Superior temporal gyrus (tissue), 1 donor: ENCODE measurements around the gene APCDD1L.
"Not testable (repeated sequence)": the region's sequence is repeated elsewhere in the genome, so short reads cannot be mapped to it uniquely, and the experiment has no call there.

Experiments used
- DNase-seq: peaks from one replicate; pipeline ENCODE4 v3.0.0-alpha.2; 2016; ENCODE audit errors: extremely low spot score

APCDD1L gene

GRCh38 chr20:58514321-58515232 lies 622 bp downstream of the APCDD1L start:
- DNase-seq, result no peak

- DNase-seq, result no peak
Measured at GRCh38 chr20:58513580-58514285, 1.5 kb downstream of the APCDD1L start.

- DNase-seq, result no peak
Measured at GRCh38 chr20:58512808-58513552, 2.2 kb downstream of the APCDD1L start.

GRCh38 chr20:58511861-58512260 lies 3.3 kb downstream of the APCDD1L start:
- no peak for DNase-seq

- no peak for DNase-seq
Measured at GRCh38 chr20:58511364-58511763, 3.8 kb downstream of the APCDD1L start.

- no peak for DNase-seq
Measured at GRCh38 chr20:58510921-58511320, 4.3 kb downstream of the APCDD1L start.

- DNase-seq, result no peak
Measured at GRCh38 chr20:58508762-58509395, 6.3 kb downstream of the APCDD1L start.

- not testable (repeated sequence) for DNase-seq
Measured at GRCh38 chr20:58506999-58507398, 8.2 kb downstream of the APCDD1L start.

GRCh38 chr20:58504566-58504965 lies 10.6 kb downstream of the APCDD1L start:
- DNase-seq, result no peak

- DNase-seq, result no peak
Measured at GRCh38 chr20:58503668-58504067, 11.5 kb downstream of the APCDD1L start.

- no peak for DNase-seq
Measured at GRCh38 chr20:58500256-58500655, 14.9 kb downstream of the APCDD1L start.

GRCh38 chr20:58498470-58499068 lies 16.6 kb downstream of the APCDD1L start:
- no peak for DNase-seq

- no peak for DNase-seq
Measured at GRCh38 chr20:58497724-58498469, 17.3 kb downstream of the APCDD1L start.

GRCh38 chr20:58497076-58497641 lies 18.0 kb downstream of the APCDD1L start:
- no peak for DNase-seq

GRCh38 chr20:58496429-58496769 lies 18.8 kb downstream of the APCDD1L start:
- no peak for DNase-seq

- DNase-seq, result no peak
Measured at GRCh38 chr20:58495623-58496428, 19.4 kb downstream of the APCDD1L start.

- no peak for DNase-seq
Measured at GRCh38 chr20:58494923-58495622, 20.1 kb downstream of the APCDD1L start.

- no peak for DNase-seq
Measured at GRCh38 chr20:58492795-58493524, 22.2 kb downstream of the APCDD1L start.
